Suprapubic skin (tissue), 4 donors: ENCODE measurements around the gene NTHL1. TPM values are rescaled to one million over a fixed set of nuclear protein-coding genes. Genes with fewer than 3 reads are reported as not detected.

Source experiments
- DNase-seq, 2 donors: peaks; one replicate each; pipeline ENCODE4 v3.0.0-alpha.2; 2019; ENCODE audit warnings: low spot score in 2 of 2
- H3K27ac ChIP-seq: fragments of 200-600 bp; sonication (generic); one replicate; pipeline ENCODE4 v1.5.1; 2019
- H3K27me3 ChIP-seq: fragments of 200-600 bp; sonication (generic); one replicate; pipeline ENCODE4 v1.5.1; 2019
- H3K36me3 ChIP-seq: fragments of 200-600 bp; sonication (generic); one replicate; pipeline ENCODE4 v1.5.1; 2019
- H3K4me1 ChIP-seq: fragments of 200-600 bp; sonication (generic); one replicate; pipeline ENCODE4 v1.5.1; 2019
- H3K4me3 ChIP-seq: fragments of 200-600 bp; sonication (generic); one replicate; pipeline ENCODE4 v1.5.1; 2019; ENCODE audit warnings: mild to moderate bottlenecking
- H3K9me3 ChIP-seq: fragments of 200-600 bp; sonication (generic); one replicate; pipeline ENCODE4 v1.5.1; 2019
- EP300 ChIP-seq: sonication (generic); formaldehyde crosslinking; IDR thresholded peaks from one replicate; pipeline ENCODE4 v1.6.1; 2017; ENCODE audit warnings: antibody characterized with exemption
- POLR2A ChIP-seq, 2 donors: fragments of 450-650 bp; IDR thresholded peaks; one replicate each; pipeline ENCODE4 v1.6.1; 2017; ENCODE audit warnings: antibody characterized with exemption in 2 of 2, mild to moderate bottlenecking in 2 of 2, moderate library complexity in 2 of 2
- POLR2AphosphoS5 ChIP-seq, 3 donors: sonication (generic); formaldehyde crosslinking; IDR thresholded peaks; one replicate each; pipeline ENCODE4 v1.6.1; 2017; ENCODE audit warnings: antibody characterized with exemption in 3 of 3
- WGBS: methylation state at CpG from one replicate; pipeline ENCODE4 v1.1.5; 2018; 5-methylcytosine and 5-hydroxymethylcytosine counted together
- total RNA-seq, 4 donors: library from RNA; depleted of rRNA; stranded (reverse); fragments of >200 nt; gene quantifications; one replicate each; pipeline ENCODE4 v1.1.0, GENCODE V29; 2016
- TF ChIP-seq, protein P1 (sequence below), 2 donors: fragments of 200-600 bp in 1 of 2; fragments of 450-650 bp in 1 of 2; sonication (generic) in 1 of 2; IDR thresholded peaks; one replicate each; pipeline ENCODE4 v1.5.1; 2016 to 2019; ENCODE audit warnings: antibody characterized with exemption in 2 of 2, mild to moderate bottlenecking in 1 of 2, moderate library complexity in 1 of 2

The NTHL1 gene
- total RNA-seq, 4 donors from 2014 or later, result 15.9 to 40.5 (median 20.9) TPM

DNA sequence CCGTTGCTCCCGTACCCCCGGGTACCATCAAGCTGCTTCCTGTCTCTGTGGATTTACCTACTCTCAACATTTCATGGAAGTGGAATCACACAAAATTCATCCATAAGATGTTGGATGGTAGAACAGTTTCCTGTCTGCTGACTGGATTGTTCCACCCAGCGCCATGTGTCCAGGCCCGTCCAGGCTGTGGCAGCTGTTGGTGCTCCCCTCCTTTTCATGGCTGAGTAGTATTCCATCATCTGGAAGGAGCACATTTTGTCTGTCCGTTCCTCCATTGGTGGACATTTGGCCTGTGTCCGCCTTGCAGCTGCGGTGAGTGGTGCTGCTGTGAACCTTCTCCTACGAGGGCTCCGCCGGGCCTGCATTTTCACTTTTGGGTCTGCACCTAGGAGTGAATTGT is 18.5 kb upstream of the NTHL1 start:
- Histone ChIP-seq H3K9me3 (no peaks in the 10 kb centered on the region), H3K27ac (no peak overlapping the region), H3K4me1 (no peaks in the 10 kb centered on the region), H3K4me3 (no peak overlapping the region), H3K36me3 (peaks cover 85% of the 10 kb centered on the region), H3K27me3 (no peaks in the 10 kb centered on the region)
- 93% methylated on average over 11 of the region's 11 CpGs for WGBS
- TF ChIP-seq, protein P1, sequence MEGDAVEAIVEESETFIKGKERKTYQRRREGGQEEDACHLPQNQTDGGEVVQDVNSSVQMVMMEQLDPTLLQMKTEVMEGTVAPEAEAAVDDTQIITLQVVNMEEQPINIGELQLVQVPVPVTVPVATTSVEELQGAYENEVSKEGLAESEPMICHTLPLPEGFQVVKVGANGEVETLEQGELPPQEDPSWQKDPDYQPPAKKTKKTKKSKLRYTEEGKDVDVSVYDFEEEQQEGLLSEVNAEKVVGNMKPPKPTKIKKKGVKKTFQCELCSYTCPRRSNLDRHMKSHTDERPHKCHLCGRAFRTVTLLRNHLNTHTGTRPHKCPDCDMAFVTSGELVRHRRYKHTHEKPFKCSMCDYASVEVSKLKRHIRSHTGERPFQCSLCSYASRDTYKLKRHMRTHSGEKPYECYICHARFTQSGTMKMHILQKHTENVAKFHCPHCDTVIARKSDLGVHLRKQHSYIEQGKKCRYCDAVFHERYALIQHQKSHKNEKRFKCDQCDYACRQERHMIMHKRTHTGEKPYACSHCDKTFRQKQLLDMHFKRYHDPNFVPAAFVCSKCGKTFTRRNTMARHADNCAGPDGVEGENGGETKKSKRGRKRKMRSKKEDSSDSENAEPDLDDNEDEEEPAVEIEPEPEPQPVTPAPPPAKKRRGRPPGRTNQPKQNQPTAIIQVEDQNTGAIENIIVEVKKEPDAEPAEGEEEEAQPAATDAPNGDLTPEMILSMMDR (IDR thresholded peaks at IDR 0.05), result no peak
- TF ChIP-seq POLR2A (IDR thresholded peaks at IDR 0.05), result no peak
- TF ChIP-seq POLR2AphosphoS5 (IDR thresholded peaks at IDR 0.05), result no peak
- TF ChIP-seq EP300, result no peak
- DNase-seq, result no peak

DNA sequence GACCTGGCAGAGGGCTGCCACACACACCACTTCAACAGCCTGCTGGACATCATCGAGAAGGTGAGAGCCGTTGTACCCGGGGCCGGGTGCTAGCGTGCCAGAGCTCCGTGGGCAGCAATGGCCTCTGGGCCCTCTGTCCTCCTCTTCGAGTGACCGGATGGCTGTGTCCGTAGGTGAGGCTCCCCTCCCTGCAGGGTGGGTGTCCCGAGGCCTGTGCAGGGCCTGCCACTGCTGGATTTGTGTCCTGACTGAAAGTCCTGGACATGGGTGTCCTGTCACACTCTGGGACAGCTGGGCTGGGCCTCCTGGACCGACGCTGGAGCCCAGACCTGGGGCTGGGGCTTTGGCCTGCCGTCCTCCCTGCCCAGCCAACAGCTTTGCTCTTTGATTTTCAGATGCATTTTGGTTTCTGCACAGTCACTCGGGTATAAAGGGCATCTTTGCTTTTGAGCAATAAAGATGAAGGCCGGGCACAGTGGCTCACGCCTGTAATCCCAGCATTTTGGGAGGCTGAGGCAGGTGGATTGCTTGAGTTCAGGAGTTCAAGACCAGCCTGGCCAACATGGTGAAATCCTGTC is 16.8 kb upstream of the NTHL1 start:
- Histone ChIP-seq H3K27ac (no peak overlapping the region), H3K9me3 (no peaks in the 10 kb centered on the region), H3K4me3 (no peak overlapping the region), H3K4me1 (no peaks in the 10 kb centered on the region), H3K27me3 (no peaks in the 10 kb centered on the region), H3K36me3 (peaks cover 82% of the 10 kb centered on the region)
- 95% methylated on average over 6 of the region's 16 CpGs for WGBS
- DNase-seq, result no peak
- TF ChIP-seq, protein P1 (IDR thresholded peaks at IDR 0.05), result no peak
- TF ChIP-seq POLR2A (IDR thresholded peaks at IDR 0.05), result no peak
- TF ChIP-seq EP300, result no peak
- no peak for TF ChIP-seq POLR2AphosphoS5 (IDR thresholded peaks at IDR 0.05)

DNA sequence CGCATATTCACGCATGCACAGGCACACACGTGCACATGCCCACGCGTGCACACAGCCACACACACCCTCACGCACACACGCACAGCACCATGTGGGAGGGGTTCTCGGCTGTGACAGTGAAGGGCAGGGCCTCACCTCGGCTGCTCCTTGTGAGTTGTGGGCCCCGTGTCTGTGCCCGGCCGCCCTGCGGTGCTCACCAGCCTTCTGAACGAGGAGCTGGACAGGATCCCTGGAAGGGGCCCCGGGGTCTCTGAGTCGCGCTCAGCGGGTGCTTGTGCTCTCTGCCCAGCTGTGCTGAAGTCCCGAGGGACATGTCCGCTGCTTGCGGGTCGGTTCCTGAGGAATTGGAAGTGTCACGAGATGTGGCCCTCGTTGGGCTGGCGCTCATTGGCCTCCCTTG is 16.2 kb upstream of the NTHL1 start:
- TF ChIP-seq, protein P1 (IDR thresholded peaks at IDR 0.05), result no peak
- TF ChIP-seq POLR2A (IDR thresholded peaks at IDR 0.05), result no peak
- no peak for TF ChIP-seq POLR2AphosphoS5 (IDR thresholded peaks at IDR 0.05)
- no peak for TF ChIP-seq EP300
- WGBS, result 82% methylated on average over 9 of the region's 25 CpGs
- Histone ChIP-seq H3K4me3 (no peak overlapping the region), H3K36me3 (peaks cover 78% of the 10 kb centered on the region), H3K4me1 (no peaks in the 10 kb centered on the region), H3K27me3 (no peaks in the 10 kb centered on the region), H3K27ac (no peak overlapping the region), H3K9me3 (no peaks in the 10 kb centered on the region)
- no peak for DNase-seq

DNA sequence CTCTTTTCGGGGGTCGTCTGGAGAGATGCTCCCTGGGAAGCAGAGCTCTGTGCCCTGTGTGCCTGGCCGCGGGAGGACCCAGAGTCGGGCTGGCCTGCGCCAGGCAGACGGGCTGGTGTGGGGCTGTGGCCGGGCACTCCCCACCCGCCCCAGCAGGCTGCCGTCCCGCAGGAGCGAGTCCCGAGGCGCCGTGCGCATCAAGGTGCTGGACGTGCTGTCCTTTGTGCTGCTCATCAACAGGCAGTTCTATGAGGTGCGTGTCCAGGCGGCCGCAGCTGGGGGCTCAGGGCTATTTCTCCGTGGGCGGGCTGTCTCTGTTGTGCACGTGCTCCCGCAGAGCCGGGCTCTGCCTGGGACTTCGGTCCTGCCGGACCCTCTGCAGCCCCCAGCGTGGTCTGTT is 15.2 kb upstream of the NTHL1 start:
- Histone ChIP-seq H3K4me3 (no peak overlapping the region), H3K27ac (no peak overlapping the region)
- no peak for DNase-seq

DNA sequence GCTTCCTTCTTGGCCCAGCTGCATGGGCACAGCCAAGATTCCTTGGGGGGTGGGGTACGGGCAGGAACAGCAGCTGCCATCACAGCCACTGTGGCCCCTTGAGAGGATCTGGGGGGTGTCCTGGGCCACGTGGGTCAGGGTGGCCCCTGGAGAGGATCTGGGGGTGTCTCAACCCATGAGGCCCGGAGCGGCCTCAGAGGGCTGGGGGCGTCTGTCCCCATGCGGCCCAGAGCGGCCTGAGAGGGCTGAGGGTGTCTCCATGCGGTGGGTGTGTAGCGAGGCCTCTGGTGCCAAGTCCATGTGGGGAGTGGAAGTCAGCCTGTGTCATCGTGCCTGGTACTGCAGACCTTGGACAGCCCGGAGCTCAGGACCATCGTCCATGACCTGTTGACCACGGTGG is 13.9 kb upstream of the NTHL1 start:
- no peak for DNase-seq
- WGBS, result 92% methylated on average over 2 of the region's 13 CpGs
- Histone ChIP-seq H3K27me3 (no peaks in the 10 kb centered on the region), H3K4me1 (no peaks in the 10 kb centered on the region), H3K9me3 (no peaks in the 10 kb centered on the region), H3K4me3 (no peak overlapping the region), H3K36me3 (peaks cover 83% of the 10 kb centered on the region), H3K27ac (no peak overlapping the region)
- TF ChIP-seq EP300 (no peak), POLR2AphosphoS5 (IDR thresholded peaks at IDR 0.05) (no peak), POLR2A (IDR thresholded peaks at IDR 0.05) (no peak)
- TF ChIP-seq, protein P1 (IDR thresholded peaks at IDR 0.05), result no peak

More for the DNA sequence above, 15.2 kb upstream of the NTHL1 start:
- H3K4me1 ChIP-seq, result no peaks in the 10 kb centered on the region
- WGBS, result 90% methylated on average over 4 of the region's 28 CpGs
- H3K9me3 ChIP-seq, result no peaks in the 10 kb centered on the region
- peaks cover 77% of the 10 kb centered on the region for H3K36me3 ChIP-seq
- TF ChIP-seq, protein P1 (IDR thresholded peaks at IDR 0.05), result no peak
- TF ChIP-seq EP300 (no peak), POLR2A (IDR thresholded peaks at IDR 0.05) (no peak), POLR2AphosphoS5 (IDR thresholded peaks at IDR 0.05) (no peak)
- no peaks in the 10 kb centered on the region for H3K27me3 ChIP-seq
